ENCODE data around the gene MALT1. TPM values are rescaled to one million over a fixed set of nuclear protein-coding genes. Genes with fewer than 3 reads are reported as not detected.

The MALT1 gene
- total RNA-seq, 4 donors from 2014 or later: 9.9 to 24.8 (median 12.9) TPM

GRCh38 chr18:58745914-58746313 is 74.6 kb downstream of the MALT1 start:
- peak overlapping the region; percentile 12 to 68 (median 31) for H3K27ac ChIP-seq
- no peaks in the 10 kb centered on the region for H3K27me3 ChIP-seq
- intact Hi-C loops (cut with DNase I; ENCODE audit: low total_unique reads) (no loop called here), in situ Hi-C loops (cut with MboI; ENCODE audit: low sequenced_read_pairs in 4 of 4) (no loop called here)
- no peak for TF ChIP-seq CTCF (IDR thresholded peaks at IDR 0.05 in 4 of 5, conservative IDR thresholded peaks at IDR 0.05 in 1 of 5)
- no peak for TF ChIP-seq POLR2A (IDR thresholded peaks at IDR 0.05)
- DNase-seq (no peak), ATAC-seq (peak; percentile 73 to 83)
- H3K36me3 ChIP-seq: peaks cover 0 to 68% of the 10 kb centered on the region in 2 donors
- H3K4me1 ChIP-seq: peaks cover 4 to 20% of the 10 kb centered on the region in 2 donors
- H3K4me3 ChIP-seq: no peak overlapping the region
- no peaks in the 10 kb centered on the region for H3K9me3 ChIP-seq

DNA sequence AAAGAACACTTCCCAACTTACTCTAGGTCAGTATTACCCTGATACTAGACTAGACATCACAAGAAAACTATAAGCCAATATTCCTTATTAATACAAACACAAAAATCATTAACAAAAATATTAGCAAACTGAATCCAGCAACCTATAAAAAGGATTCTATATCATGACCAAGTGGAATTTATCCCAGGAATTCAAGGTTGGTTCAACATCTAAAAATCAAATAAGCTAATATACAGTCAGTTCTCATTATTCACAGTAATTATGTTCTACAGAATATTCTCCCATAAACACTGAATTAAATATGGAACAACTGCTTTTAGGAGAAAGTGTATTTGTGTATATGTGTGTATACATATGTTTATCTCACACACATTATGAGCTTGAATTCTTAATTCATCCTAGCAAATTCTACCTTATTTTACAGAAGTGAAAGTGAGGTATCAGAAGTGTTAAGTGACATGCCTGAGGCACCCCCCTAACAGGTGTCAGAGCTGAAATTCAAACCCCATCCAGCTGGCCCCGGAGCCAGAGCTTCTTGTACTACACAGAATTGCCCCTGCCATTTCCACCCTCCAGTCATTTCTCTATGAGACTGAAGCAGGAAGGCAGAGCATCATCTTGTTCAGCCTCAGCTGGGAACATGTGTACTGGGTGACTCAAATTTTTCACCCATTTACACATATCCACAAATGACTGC is 77.8 kb downstream of the MALT1 start:
- Histone ChIP-seq H3K27me3 (no peaks in the 10 kb centered on the region), H3K4me3 (no peak overlapping the region), H3K27ac (no peak overlapping the region), H3K4me1 (peaks cover 4 to 26% of the 10 kb centered on the region in 2 donors), H3K9me3 (no peaks in the 10 kb centered on the region), H3K36me3 (peaks cover 0 to 62% of the 10 kb centered on the region in 2 donors)
- intact Hi-C loops (cut with DNase I; ENCODE audit: low total_unique reads): no loop called here
- no peak for TF ChIP-seq POLR2A (IDR thresholded peaks at IDR 0.05)
- no peak for TF ChIP-seq CTCF (IDR thresholded peaks at IDR 0.05 in 4 of 5, conservative IDR thresholded peaks at IDR 0.05 in 1 of 5)
- ATAC-seq (no peak), DNase-seq (no peak)
- in situ Hi-C loops (cut with MboI; ENCODE audit: low sequenced_read_pairs in 4 of 4): no loop called here

- Histone ChIP-seq H3K4me1 (peaks cover 24 to 31% of the 10 kb centered on the region in 2 donors), H3K27me3 (no peaks in the 10 kb centered on the region), H3K36me3 (peaks cover 0 to 21% of the 10 kb centered on the region in 2 donors), H3K27ac (peak overlapping the region; percentile 59 to 83 (median 70)), H3K4me3 (no peak overlapping the region), H3K9me3 (no peaks in the 10 kb centered on the region)
- TF ChIP-seq POLR2A (IDR thresholded peaks at IDR 0.05) (no peak), CTCF (IDR thresholded peaks at IDR 0.05 in 4 of 5, conservative IDR thresholded peaks at IDR 0.05 in 1 of 5) (no peak)
- ATAC-seq: peak; percentile 37 to 46
- no peak for DNase-seq
- in situ Hi-C loops (cut with MboI; ENCODE audit: low sequenced_read_pairs in 4 of 4): no loop called here
- intact Hi-C loops (cut with DNase I; ENCODE audit: low total_unique reads): no loop called here
Observed at GRCh38 chr18:58753976-58754375, 82.7 kb downstream of the MALT1 start.

GRCh38 chr18:58754544-58755068 is 83.3 kb downstream of the MALT1 start:
- Histone ChIP-seq H3K27me3 (no peaks in the 10 kb centered on the region), H3K4me3 (no peak overlapping the region), H3K4me1 (peaks cover 24 to 27% of the 10 kb centered on the region in 2 donors), H3K9me3 (no peaks in the 10 kb centered on the region), H3K36me3 (peaks cover 0 to 15% of the 10 kb centered on the region in 2 donors), H3K27ac (peak overlapping the region; percentile 59 to 83 (median 70))
- DNase-seq (peak; percentile 35 to 62), ATAC-seq (peak; percentile 65 to 74)
- in situ Hi-C loops (cut with MboI; ENCODE audit: low sequenced_read_pairs in 4 of 4): no loop called here
- intact Hi-C loops (cut with DNase I; ENCODE audit: low total_unique reads): no loop called here
- TF ChIP-seq CTCF (IDR thresholded peaks at IDR 0.05 in 4 of 5, conservative IDR thresholded peaks at IDR 0.05 in 1 of 5): no peak
